ENCODE data around the gene MRPS6.

DNA sequence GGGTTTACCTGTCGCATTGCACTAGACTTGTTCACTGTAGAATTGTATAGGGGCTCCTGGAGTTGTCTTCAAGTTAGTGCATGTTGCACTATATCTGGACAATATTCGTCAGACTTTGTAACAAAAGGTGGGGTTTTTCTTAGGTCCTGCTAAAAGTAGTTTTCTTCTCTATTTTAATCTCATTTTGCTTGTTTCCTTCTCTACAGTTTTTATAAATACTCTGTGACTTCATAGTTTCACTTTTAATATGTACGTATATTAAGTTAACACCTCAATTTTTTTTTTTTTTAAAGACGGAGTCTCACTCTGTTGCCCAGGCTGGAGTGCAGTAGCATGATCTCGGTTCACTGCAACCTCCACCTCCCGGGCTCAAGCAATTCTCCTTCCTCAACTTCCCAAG is 26.5 kb upstream of the MRPS6 start:
- TF ChIP-seq POLR2A (IDR thresholded peaks at IDR 0.05; ENCODE audit: low read length) (no peak), GATA1 (IDR thresholded peaks at IDR 0.05; ENCODE audit: low read depth, low read length) (no peak)
